ENCODE measurements around the gene SCO2.
"Not testable (repeated sequence)": the region's sequence is repeated elsewhere in the genome, so short reads cannot be mapped to it uniquely, and the experiment has no call there.

Gene SCO2

DNA sequence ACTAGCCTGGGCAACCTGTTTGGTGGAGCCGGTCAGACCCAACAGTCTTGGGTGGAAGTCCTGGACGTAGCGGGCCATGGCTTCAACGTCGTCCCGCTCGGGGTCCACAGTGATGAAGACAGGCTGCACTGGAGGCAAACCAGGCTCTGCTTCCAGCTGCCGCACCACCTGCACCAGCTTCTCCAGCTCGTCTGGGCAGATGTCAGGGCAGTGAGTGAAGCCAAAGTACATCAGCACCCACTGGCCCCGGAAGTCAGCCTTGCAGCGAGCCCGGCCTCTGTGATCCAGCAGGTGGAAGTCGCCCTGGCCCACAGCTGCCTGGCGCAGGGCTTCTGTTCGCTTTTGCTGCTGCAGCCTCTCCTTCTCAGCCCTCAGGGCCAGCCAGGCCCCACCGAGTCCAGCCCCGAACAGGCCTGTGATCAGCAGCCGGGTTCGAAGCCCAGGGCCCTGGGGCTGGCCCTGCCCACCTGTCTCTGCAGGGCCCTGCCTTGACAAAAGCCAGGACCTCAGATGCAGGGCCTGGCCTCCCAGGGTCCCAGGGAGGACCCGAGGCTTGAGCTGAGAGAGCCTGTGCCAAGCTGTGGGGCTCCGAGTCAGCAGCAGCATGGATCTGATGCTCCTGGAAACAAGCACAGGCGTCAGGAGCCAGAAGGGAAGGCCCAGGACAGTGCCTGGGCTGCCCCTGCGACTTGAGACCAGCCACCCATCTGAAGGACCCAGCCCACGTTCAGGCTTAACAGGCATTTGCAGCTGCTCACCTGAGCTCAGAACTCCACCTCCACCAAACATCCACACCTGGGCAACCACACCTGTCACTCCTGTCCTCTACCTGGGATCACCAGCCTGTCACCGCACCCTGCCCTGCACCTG is 1.4 kb downstream of the SCO2 start:
- peaks cover 46% of the 10 kb centered on the region for H3K36me3 ChIP-seq (ENCODE audit: control insufficient read depth, insufficient read depth, low read length)

DNA sequence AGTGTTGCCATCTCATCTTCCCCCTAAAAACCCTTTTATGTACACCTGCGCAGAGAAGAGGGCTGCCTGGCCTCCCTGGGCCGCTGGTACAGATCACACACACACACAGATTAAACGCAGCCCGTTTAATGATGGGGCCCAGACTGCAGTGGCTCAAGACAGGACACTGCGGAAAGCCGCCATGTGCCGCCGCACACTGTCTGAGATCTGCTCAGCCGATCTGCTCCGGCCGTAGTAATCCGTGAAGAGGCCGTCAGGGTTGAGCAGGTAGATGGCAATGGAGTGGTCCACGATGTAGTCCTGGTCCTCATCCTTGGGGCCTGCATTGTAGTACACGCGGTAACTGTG is 2.0 kb downstream of the SCO2 start:
- H3K27ac ChIP-seq (ENCODE audit: low read depth, low read length, severe bottlenecking) = no peak overlapping the region
- H3K4me3 ChIP-seq (ENCODE audit: extremely low read depth, insufficient read depth, low read length, poor library complexity, severe bottlenecking) = no peak overlapping the region
- H3K9me3 ChIP-seq (ENCODE audit: control insufficient read depth, low read length) = no peaks in the 10 kb centered on the region
- H3K36me3 ChIP-seq (ENCODE audit: control insufficient read depth, insufficient read depth, low read length) = peaks cover 52% of the 10 kb centered on the region
- peaks cover 8% of the 10 kb centered on the region for H3K4me1 ChIP-seq (ENCODE audit: control insufficient read depth, insufficient read depth, low read length, poor library complexity, severe bottlenecking)
- WGBS, 2 experiments (ENCODE audit: insufficient coverage in 2 of 2) = 96 to 99% methylated on average over 14 to 16 of the region's 16 CpGs

More for the DNA sequence above, 1.4 kb downstream of the SCO2 start:
- WGBS, 2 experiments (ENCODE audit: insufficient coverage in 2 of 2) = 93% methylated on average over 22 to 25 of the region's 25 CpGs
- no peaks in the 10 kb centered on the region for H3K9me3 ChIP-seq (ENCODE audit: control insufficient read depth, low read length)
- H3K27ac ChIP-seq (ENCODE audit: low read depth, low read length, severe bottlenecking) = no peak overlapping the region
- peak overlapping the region; percentile 70 for H3K4me3 ChIP-seq (ENCODE audit: extremely low read depth, insufficient read depth, low read length, poor library complexity, severe bottlenecking)
- H3K4me1 ChIP-seq (ENCODE audit: control insufficient read depth, insufficient read depth, low read length, poor library complexity, severe bottlenecking) = peaks cover 8% of the 10 kb centered on the region

DNA sequence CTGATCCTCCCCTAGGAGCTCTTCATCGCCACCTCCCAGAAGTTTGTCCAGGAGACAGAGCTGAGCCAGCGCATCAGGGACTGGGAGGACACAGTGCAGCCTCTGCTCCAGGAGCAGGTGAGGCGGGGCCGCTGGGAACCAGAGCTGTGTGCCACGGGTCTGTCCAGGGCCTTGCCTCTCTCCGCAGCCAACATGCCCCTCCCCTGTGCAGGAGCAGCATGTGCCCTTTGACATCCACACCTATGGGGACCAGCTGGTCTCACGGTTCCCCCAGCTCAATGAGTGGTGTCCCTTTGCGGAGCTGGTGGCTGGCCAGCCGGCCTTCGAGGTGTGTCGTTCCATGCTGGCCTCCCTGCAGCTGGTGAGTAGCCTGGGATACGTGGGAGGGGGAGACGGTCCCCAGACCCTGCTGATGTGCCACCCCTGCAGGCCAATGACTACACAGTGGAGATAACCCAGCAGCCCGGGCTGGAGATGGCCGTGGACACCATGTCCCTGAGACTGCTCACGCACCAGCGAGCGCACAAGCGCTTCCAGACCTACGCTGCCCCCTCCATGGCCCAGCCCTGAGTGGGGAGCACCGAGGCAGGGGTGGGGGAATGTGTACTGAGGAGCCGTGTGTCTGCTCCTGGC is 2.5 kb downstream of the SCO2 start:
- WGBS, 2 experiments (ENCODE audit: insufficient coverage in 2 of 2) = 96% methylated on average over 15 to 21 of the region's 22 CpGs
- Histone ChIP-seq H3K4me3 (ENCODE audit: extremely low read depth, insufficient read depth, low read length, poor library complexity, severe bottlenecking) (no peak overlapping the region), H3K36me3 (ENCODE audit: control insufficient read depth, insufficient read depth, low read length) (peaks cover 57% of the 10 kb centered on the region)

DNA sequence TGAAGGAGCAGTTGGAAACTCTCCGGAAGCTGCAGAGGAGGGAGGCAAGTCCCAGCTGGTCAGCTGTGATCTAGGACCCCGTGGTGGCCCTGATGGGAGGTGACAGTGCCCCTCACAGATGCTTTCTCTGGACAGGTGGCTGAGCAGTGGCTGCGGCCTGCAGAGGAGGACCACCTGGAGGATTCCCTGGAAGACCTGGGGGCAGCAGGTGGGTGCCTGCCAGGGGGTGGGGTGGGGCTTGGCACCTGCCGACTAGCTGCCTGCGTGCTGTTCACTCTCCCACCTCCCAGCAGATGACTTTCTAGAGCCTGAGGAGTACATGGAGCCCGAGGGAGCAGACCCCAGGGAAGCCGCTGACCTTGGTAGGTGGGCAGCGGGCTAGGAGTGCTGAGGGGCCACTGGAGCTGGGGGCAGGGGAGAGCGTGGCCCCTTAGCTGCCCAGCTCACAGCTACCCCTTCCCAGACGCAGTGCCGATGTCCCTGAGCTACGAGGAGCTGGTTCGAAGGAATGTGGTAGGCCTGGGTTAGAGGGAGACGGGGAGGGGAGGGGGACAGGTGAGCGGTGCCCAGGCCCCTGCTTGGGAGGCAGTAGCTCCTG is 3.1 kb downstream of the SCO2 start:
- H3K27ac ChIP-seq (ENCODE audit: low read depth, low read length, severe bottlenecking) = no peak overlapping the region
- H3K4me3 ChIP-seq (ENCODE audit: extremely low read depth, insufficient read depth, low read length, poor library complexity, severe bottlenecking) = no peak overlapping the region
- no peaks in the 10 kb centered on the region for H3K9me3 ChIP-seq (ENCODE audit: control insufficient read depth, low read length)
- H3K36me3 ChIP-seq (ENCODE audit: control insufficient read depth, insufficient read depth, low read length) = peaks cover 63% of the 10 kb centered on the region
- H3K4me1 ChIP-seq (ENCODE audit: control insufficient read depth, insufficient read depth, low read length, poor library complexity, severe bottlenecking) = peaks cover 8% of the 10 kb centered on the region
- 92 to 98% methylated on average over 12 to 14 of the region's 15 CpGs for WGBS, 2 experiments (ENCODE audit: insufficient coverage in 2 of 2)

More for the DNA sequence above, 2.5 kb downstream of the SCO2 start:
- Histone ChIP-seq H3K9me3 (ENCODE audit: control insufficient read depth, low read length) (no peaks in the 10 kb centered on the region), H3K27ac (ENCODE audit: low read depth, low read length, severe bottlenecking) (no peak overlapping the region), H3K4me1 (ENCODE audit: control insufficient read depth, insufficient read depth, low read length, poor library complexity, severe bottlenecking) (peaks cover 8% of the 10 kb centered on the region)

DNA sequence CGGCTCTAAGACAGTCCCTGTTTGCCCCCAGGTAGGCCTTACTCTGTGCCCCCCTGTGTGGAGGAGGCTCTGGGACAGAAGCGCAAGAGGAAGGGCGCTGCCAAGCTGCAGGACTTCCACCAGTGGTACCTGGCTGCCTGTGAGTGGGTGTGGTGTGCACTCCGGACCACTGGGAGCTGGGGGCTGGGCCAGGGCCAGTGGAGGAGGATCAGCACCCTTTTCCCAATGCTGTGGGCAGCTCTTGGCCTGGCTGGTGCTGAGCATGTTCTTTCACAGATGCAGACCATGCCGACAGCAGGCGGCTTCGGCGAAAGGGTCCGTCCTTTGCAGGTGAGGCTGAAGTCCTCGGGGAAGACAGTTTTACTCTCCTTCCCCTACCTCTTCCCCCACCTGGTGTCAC is 3.7 kb downstream of the SCO2 start:
- Histone ChIP-seq H3K36me3 (ENCODE audit: control insufficient read depth, insufficient read depth, low read length) (peaks cover 69% of the 10 kb centered on the region), H3K9me3 (ENCODE audit: control insufficient read depth, low read length) (no peaks in the 10 kb centered on the region), H3K4me1 (ENCODE audit: control insufficient read depth, insufficient read depth, low read length, poor library complexity, severe bottlenecking) (peaks cover 8% of the 10 kb centered on the region), H3K27ac (ENCODE audit: low read depth, low read length, severe bottlenecking) (no peak overlapping the region), H3K4me3 (ENCODE audit: extremely low read depth, insufficient read depth, low read length, poor library complexity, severe bottlenecking) (no peak overlapping the region)
- WGBS, 2 experiments (ENCODE audit: insufficient coverage in 2 of 2) = 94 to 96% methylated on average over 7 to 10 of the region's 10 CpGs

DNA sequence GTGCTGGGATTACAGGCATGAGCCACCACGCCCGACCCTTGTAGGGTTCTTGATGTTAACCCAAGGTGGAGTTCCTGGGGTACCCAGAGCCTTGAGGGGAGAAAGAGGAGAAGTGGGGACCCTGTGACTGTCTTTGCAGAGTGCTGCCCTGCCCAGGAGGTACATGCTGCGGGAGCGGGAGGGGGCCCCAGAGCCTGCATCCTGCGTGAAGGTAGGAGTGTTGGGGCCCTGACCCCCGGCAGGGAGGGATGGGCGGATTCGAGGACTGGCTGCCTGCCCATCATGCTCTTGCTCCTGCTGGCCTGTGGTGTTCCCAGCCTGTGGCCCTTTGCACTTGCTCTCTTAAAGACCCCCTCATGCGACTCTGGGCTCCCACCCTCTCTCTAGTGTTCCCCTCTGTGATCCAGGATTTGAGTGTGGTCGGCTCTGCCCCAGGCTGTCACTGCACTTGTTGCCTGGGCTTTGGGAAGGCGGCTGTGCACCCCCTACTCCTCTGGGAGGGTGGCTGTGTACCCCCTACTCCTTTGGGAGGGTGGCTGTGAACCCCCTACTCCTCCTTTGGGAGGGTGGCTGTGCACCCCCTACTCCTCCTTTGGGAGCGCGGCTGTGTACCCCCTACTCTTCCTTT is 4.5 kb downstream of the SCO2 start:
- WGBS, 2 experiments (ENCODE audit: insufficient coverage in 2 of 2) = 97 to 99% methylated on average over 11 to 12 of the region's 13 CpGs
- no peaks in the 10 kb centered on the region for H3K9me3 ChIP-seq (ENCODE audit: control insufficient read depth, low read length)
- H3K4me1 ChIP-seq (ENCODE audit: control insufficient read depth, insufficient read depth, low read length, poor library complexity, severe bottlenecking) = peaks cover 8% of the 10 kb centered on the region
- no peak overlapping the region for H3K4me3 ChIP-seq (ENCODE audit: extremely low read depth, insufficient read depth, low read length, poor library complexity, severe bottlenecking)
- no peak overlapping the region for H3K27ac ChIP-seq (ENCODE audit: low read depth, low read length, severe bottlenecking)
- peaks cover 77% of the 10 kb centered on the region for H3K36me3 ChIP-seq (ENCODE audit: control insufficient read depth, insufficient read depth, low read length)

DNA sequence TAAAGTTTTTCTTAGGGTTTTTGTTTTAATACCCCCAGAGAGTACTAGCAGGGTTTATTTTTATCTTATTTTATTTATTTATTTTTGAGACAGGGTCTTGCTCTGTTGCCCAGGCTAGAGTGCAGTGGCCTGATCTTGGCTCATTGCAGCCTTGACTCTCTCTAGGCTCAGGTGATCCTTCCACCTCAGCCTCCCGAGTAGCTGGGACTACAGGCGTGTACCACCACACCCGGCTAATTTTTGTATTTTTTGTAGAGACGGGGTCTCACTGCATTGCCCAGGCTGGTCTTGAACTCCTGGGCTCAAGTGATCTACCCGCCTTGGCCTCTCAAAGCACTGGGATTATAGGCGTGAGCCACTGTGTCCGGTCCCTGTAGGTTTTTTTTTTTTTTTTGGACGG is 5.2 kb downstream of the SCO2 start:
- not testable (repeated sequence) for H3K4me1 ChIP-seq (ENCODE audit: control insufficient read depth, insufficient read depth, low read length, poor library complexity, severe bottlenecking); H3K27ac ChIP-seq (ENCODE audit: low read depth, low read length, severe bottlenecking); H3K9me3 ChIP-seq (ENCODE audit: control insufficient read depth, low read length); H3K4me3 ChIP-seq (ENCODE audit: extremely low read depth, insufficient read depth, low read length, poor library complexity, severe bottlenecking)
- peaks cover 81% of the 10 kb centered on the region for H3K36me3 ChIP-seq (ENCODE audit: control insufficient read depth, insufficient read depth, low read length)
- WGBS, 2 experiments (ENCODE audit: insufficient coverage in 2 of 2) = 95% methylated on average over 6 to 7 of the region's 8 CpGs

DNA sequence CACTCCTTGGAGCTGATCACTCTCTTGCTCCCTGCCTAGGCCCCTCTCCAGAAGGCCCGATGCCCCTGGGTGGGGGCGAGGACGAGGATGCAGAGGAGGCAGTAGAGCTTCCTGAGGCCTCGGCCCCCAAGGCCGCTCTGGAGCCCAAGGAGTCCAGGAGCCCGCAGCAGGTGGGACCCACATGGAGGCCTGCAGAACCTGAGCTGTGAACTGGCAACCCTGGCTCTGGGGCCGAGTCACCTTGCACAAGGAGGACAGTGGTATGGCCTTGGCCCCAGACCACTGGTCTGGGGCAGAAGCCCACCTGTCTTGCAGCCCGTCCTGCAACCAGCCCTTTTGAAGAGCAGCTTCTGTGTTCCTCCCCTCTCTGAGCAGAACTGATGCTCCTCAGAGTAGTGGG is 6.2 kb downstream of the SCO2 start:
- Histone ChIP-seq H3K4me3 (ENCODE audit: extremely low read depth, insufficient read depth, low read length, poor library complexity, severe bottlenecking) (no peak overlapping the region), H3K9me3 (ENCODE audit: control insufficient read depth, low read length) (no peaks in the 10 kb centered on the region), H3K27ac (ENCODE audit: low read depth, low read length, severe bottlenecking) (no peak overlapping the region), H3K4me1 (ENCODE audit: control insufficient read depth, insufficient read depth, low read length, poor library complexity, severe bottlenecking) (peaks cover 4% of the 10 kb centered on the region), H3K36me3 (ENCODE audit: control insufficient read depth, insufficient read depth, low read length) (peaks cover 87% of the 10 kb centered on the region)
- WGBS, 2 experiments (ENCODE audit: insufficient coverage in 2 of 2) = 99 to 100% methylated on average over 7 to 8 of the region's 8 CpGs

DNA sequence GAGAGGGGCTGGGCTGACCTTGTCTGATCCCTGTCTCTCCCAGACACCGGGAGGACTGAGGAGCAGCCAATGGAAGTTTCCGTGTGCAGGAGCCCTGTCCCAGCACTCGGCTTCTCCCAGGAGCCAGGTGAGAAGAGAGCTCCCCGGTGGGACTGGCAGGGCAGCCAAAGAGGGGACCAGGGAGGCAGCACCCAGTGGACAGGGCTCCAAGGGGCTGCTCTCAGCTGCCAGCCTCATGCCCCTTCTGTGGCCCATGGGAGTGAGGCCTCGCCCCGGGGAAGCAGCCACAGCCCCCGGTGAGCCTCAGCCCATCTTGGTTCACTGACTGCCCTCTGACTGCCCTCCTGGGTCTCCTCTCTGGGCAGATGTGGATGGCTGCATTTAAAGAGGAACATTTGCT is 6.8 kb downstream of the SCO2 start:
- no peaks in the 10 kb centered on the region for H3K4me1 ChIP-seq (ENCODE audit: control insufficient read depth, insufficient read depth, low read length, poor library complexity, severe bottlenecking)
- peaks cover 85% of the 10 kb centered on the region for H3K36me3 ChIP-seq (ENCODE audit: control insufficient read depth, insufficient read depth, low read length)
- no peak overlapping the region for H3K27ac ChIP-seq (ENCODE audit: low read depth, low read length, severe bottlenecking)
- no peak overlapping the region for H3K4me3 ChIP-seq (ENCODE audit: extremely low read depth, insufficient read depth, low read length, poor library complexity, severe bottlenecking)
- WGBS, 2 experiments (ENCODE audit: insufficient coverage in 2 of 2) = 96 to 97% methylated on average over 4 to 7 of the region's 7 CpGs
- H3K9me3 ChIP-seq (ENCODE audit: control insufficient read depth, low read length) = no peaks in the 10 kb centered on the region

DNA sequence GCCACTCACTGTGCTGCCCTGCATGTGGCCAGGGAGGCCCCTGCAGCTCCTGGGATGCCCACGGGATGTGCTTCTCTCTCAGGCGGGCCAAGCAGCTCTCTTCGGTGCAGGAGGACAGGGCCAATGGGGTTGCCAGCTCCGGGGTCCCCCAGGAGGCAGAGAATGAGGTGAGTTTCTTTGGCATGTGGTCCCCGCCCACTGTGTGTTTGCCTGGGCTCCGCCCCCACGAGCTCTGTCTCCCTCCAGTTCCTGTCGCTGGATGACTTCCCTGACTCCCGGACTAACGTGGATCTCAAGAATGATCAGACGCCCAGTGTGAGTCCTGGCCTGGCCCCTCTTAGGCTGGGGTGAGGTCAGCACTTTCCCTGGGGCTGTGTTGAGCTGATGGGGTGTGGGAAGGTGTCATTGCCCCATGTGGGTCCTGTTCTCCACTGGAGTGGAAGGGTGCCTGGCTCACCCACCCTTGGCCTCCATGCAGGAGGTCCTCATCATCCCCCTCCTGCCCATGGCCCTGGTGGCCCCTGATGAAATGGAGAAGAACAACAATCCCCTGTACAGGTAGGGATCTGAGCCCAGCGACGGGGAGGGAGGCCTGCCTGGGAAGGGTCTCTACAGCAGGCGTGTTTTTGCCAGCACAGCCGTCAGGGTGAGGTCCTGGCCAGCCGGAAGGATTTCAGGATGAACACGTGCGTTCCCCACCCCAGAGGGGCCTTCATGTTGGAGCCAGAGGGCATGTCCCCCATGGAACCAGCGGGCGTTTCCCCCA is 7.7 kb downstream of the SCO2 start:
- H3K4me1 ChIP-seq (ENCODE audit: control insufficient read depth, insufficient read depth, low read length, poor library complexity, severe bottlenecking) = no peaks in the 10 kb centered on the region
- no peak overlapping the region for H3K27ac ChIP-seq (ENCODE audit: low read depth, low read length, severe bottlenecking)
- no peaks in the 10 kb centered on the region for H3K9me3 ChIP-seq (ENCODE audit: control insufficient read depth, low read length)
- H3K4me3 ChIP-seq (ENCODE audit: extremely low read depth, insufficient read depth, low read length, poor library complexity, severe bottlenecking) = no peak overlapping the region
- 92 to 94% methylated on average over 17 to 18 of the region's 20 CpGs for WGBS, 2 experiments (ENCODE audit: insufficient coverage in 2 of 2)
- peaks cover 77% of the 10 kb centered on the region for H3K36me3 ChIP-seq (ENCODE audit: control insufficient read depth, insufficient read depth, low read length)
